ENCODE measurements around the gene EID1. TPM values are rescaled to one million over a fixed set of nuclear protein-coding genes. Genes with fewer than 3 reads are reported as not detected.

EID1 gene
- total RNA-seq, 4 donors from 2014 or later: 33.6 to 189 (median 66.1) TPM

GRCh38 chr15:48833526-48834239 lies 44.3 kb upstream of the EID1 start:
- intact Hi-C loops (cut with DNase I): no loop called here
- DNase-seq: no peak
- no peak overlapping the region for H3K4me3 ChIP-seq
- no peak for TF ChIP-seq POLR2A (IDR thresholded peaks at IDR 0.05)
- no peak for TF ChIP-seq CTCF (IDR thresholded peaks at IDR 0.05)
- no peaks in the 10 kb centered on the region for H3K27me3 ChIP-seq
- no peaks in the 10 kb centered on the region for H3K36me3 ChIP-seq
- peaks cover 0 to 10% (median 0%) of the 10 kb centered on the region in 3 donors for H3K4me1 ChIP-seq
- H3K9me3 ChIP-seq: no peaks in the 10 kb centered on the region
- no peak overlapping the region for H3K27ac ChIP-seq

- intact Hi-C loops (cut with DNase I): no loop called here
- H3K4me3 ChIP-seq: no peak overlapping the region
- no peak overlapping the region for H3K27ac ChIP-seq
- DNase-seq: no peak
- H3K36me3 ChIP-seq: no peaks in the 10 kb centered on the region
- H3K27me3 ChIP-seq: no peaks in the 10 kb centered on the region
- H3K9me3 ChIP-seq: no peaks in the 10 kb centered on the region
- no peak for TF ChIP-seq CTCF (IDR thresholded peaks at IDR 0.05)
- no peak for TF ChIP-seq POLR2A (IDR thresholded peaks at IDR 0.05)
- no peaks in the 10 kb centered on the region for H3K4me1 ChIP-seq
- WGBS, 2 donors: 83 to 86% methylated on average over 2 of the region's 5 CpGs
Measured at GRCh38 chr15:48834756-48835155, 43.2 kb upstream of the EID1 start.

- TF ChIP-seq POLR2A (IDR thresholded peaks at IDR 0.05): no peak
- TF ChIP-seq CTCF (IDR thresholded peaks at IDR 0.05): no peak
- 74 to 87% methylated on average over 6 of the region's 6 CpGs for WGBS, 2 donors
Measured at GRCh38 chr15:48842501-48842900, 35.4 kb upstream of the EID1 start.

GRCh38 chr15:48845123-48845522 lies 32.8 kb upstream of the EID1 start:
- no peak overlapping the region for H3K27ac ChIP-seq
- H3K9me3 ChIP-seq: no peaks in the 10 kb centered on the region
- TF ChIP-seq POLR2A (IDR thresholded peaks at IDR 0.05) (no peak), CTCF (IDR thresholded peaks at IDR 0.05) (no peak)
- H3K4me1 ChIP-seq: no peaks in the 10 kb centered on the region
- no peaks in the 10 kb centered on the region for H3K27me3 ChIP-seq
- intact Hi-C loops (cut with DNase I): no loop called here
- no peaks in the 10 kb centered on the region for H3K36me3 ChIP-seq
- H3K4me3 ChIP-seq: no peak overlapping the region
- WGBS, 2 donors: 44 to 45% methylated on average over 1 of the region's 1 CpG
- no peak for DNase-seq

More at GRCh38 chr15:48842501-48842900, 35.4 kb upstream of the EID1 start:
- Histone ChIP-seq H3K4me1 (no peaks in the 10 kb centered on the region), H3K36me3 (no peaks in the 10 kb centered on the region), H3K4me3 (no peak overlapping the region), H3K9me3 (no peaks in the 10 kb centered on the region), H3K27me3 (no peaks in the 10 kb centered on the region), H3K27ac (no peak overlapping the region)
- intact Hi-C loops (cut with DNase I): no loop called here
- DNase-seq: no peak

- H3K36me3 ChIP-seq: no peaks in the 10 kb centered on the region
- no peak overlapping the region for H3K27ac ChIP-seq
- no peak overlapping the region for H3K4me3 ChIP-seq
- no peaks in the 10 kb centered on the region for H3K9me3 ChIP-seq
- TF ChIP-seq POLR2A (IDR thresholded peaks at IDR 0.05): no peak
- no peak for TF ChIP-seq CTCF (IDR thresholded peaks at IDR 0.05)
- 65 to 78% methylated on average over 2 of the region's 2 CpGs for WGBS, 2 donors
- no peak for DNase-seq
- no peaks in the 10 kb centered on the region for H3K4me1 ChIP-seq
- intact Hi-C loops (cut with DNase I): no loop called here
- no peaks in the 10 kb centered on the region for H3K27me3 ChIP-seq
Measured at GRCh38 chr15:48850648-48851047, 27.3 kb upstream of the EID1 start.

All from esophagus squamous epithelium (tissue), 5 donors.